Activated CD8-positive, alpha-beta memory T cell treated with anti-CD3 and anti-CD28 coated beads, Interleukin-2, amount 10 ng/mL, durations not matched to agents 7 days and 5 days (primary cell): ENCODE data around the gene RARS1. TPM values are rescaled to one million over a fixed set of nuclear protein-coding genes. Genes with fewer than 3 reads are reported as not detected.

Experiments
- ATAC-seq: fragments of 150-1000 bp; cut with Tn5 transposase; one replicate; pipeline ENCODE4 v1.10.0; 2021; ENCODE audit warnings: moderate library complexity
- CTCF ChIA-PET: fragments of 350-600 bp; sonication (Branson Sonifier 250); formaldehyde crosslinking; loops from one replicate; lab custom pipeline; 2021; ENCODE audit warnings: antibody characterized with exemption; lab: Charles Lee
- DNase-seq: peaks from one replicate; pipeline ENCODE4 v3.0.0-alpha.2; 2020
- H3K27ac Mint-ChIP-seq: one replicate; pipeline ENCODE4 v1.8.0; 2021; ENCODE audit warnings: mild to moderate bottlenecking, mixed read lengths
- H3K27me3 Mint-ChIP-seq: one replicate; pipeline ENCODE4 v1.8.0; 2021; ENCODE audit warnings: mixed read lengths
- H3K36me3 Mint-ChIP-seq: one replicate; pipeline ENCODE4 v1.8.0; 2021; ENCODE audit warnings: mild to moderate bottlenecking, mixed read lengths
- H3K4me1 Mint-ChIP-seq: one replicate; pipeline ENCODE4 v1.8.0; 2021; ENCODE audit warnings: mixed read lengths
- H3K4me3 Mint-ChIP-seq: one replicate; pipeline ENCODE4 v1.8.0; 2021; ENCODE audit warnings: mild to moderate bottlenecking, moderate library complexity, mixed read lengths
- H3K9me3 Mint-ChIP-seq: one replicate; pipeline ENCODE4 v1.8.0; 2022; ENCODE audit warnings: low read depth, mixed read lengths
- total RNA-seq, 2 experiments: library from RNA; stranded (reverse); gene quantifications; one replicate each; pipeline ENCODE4 v1.2.3, GENCODE V29; 2021

The RARS1 gene
- total RNA-seq, 2 experiments from 2014 or later = 64.4 to 81.5 TPM

GRCh38 chr5:168464641-168465040 is 21.6 kb upstream of the RARS1 start:
- DNase-seq (no peak), ATAC-seq (no peak)
- no peak overlapping the region for H3K4me3 Mint-ChIP-seq
- peaks cover 3% of the 10 kb centered on the region for H3K27me3 Mint-ChIP-seq
- peaks cover 2% of the 10 kb centered on the region for H3K4me1 Mint-ChIP-seq
- H3K36me3 Mint-ChIP-seq = no peaks in the 10 kb centered on the region
- H3K9me3 Mint-ChIP-seq = no peaks in the 10 kb centered on the region
- H3K27ac Mint-ChIP-seq = no peak overlapping the region
- CTCF ChIA-PET = no interaction called here

DNA sequence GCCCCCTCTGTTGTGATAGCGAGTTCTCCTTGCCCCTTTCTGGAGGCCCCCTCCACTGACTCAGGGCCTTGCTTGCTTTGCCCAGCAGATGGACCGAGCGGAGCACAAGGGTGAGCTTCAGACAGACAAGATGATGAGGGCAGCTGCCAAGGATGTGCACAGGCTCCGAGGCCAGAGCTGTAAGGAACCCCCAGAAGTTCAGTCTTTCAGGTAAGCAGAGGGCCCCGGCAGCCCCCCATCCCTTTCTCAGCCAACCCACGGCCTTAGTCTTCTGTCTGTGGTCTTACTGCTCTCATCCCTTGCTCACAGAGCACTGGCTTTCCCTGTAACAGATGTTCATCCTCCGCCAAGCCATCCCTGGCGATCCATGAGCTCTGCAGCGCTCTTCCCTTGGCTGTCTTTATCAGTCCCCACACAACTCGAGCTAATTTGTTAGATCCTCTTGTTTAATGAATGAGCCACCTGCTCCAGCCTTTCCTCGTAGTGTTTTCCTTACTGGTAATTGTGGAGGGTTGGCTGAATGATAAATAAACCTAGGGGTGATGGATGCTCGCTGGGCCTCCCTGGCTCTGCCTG is 18.4 kb upstream of the RARS1 start:
- H3K27ac Mint-ChIP-seq = no peak overlapping the region
- H3K4me1 Mint-ChIP-seq = peaks cover 2% of the 10 kb centered on the region
- CTCF ChIA-PET = no interaction called here
- no peak for DNase-seq
- no peaks in the 10 kb centered on the region for H3K36me3 Mint-ChIP-seq
- no peak for ATAC-seq
- no peak overlapping the region for H3K4me3 Mint-ChIP-seq
- H3K9me3 Mint-ChIP-seq = no peaks in the 10 kb centered on the region
- H3K27me3 Mint-ChIP-seq = peaks cover 11% of the 10 kb centered on the region

GRCh38 chr5:168468836-168469235 is 17.4 kb upstream of the RARS1 start:
- Mint-ChIP-seq H3K27me3 (peaks cover 13% of the 10 kb centered on the region), H3K27ac (no peak overlapping the region), H3K4me3 (no peak overlapping the region), H3K9me3 (no peaks in the 10 kb centered on the region), H3K4me1 (peaks cover 2% of the 10 kb centered on the region), H3K36me3 (no peaks in the 10 kb centered on the region)
- no peak for ATAC-seq
- DNase-seq = no peak
- CTCF ChIA-PET = no interaction called here

DNA sequence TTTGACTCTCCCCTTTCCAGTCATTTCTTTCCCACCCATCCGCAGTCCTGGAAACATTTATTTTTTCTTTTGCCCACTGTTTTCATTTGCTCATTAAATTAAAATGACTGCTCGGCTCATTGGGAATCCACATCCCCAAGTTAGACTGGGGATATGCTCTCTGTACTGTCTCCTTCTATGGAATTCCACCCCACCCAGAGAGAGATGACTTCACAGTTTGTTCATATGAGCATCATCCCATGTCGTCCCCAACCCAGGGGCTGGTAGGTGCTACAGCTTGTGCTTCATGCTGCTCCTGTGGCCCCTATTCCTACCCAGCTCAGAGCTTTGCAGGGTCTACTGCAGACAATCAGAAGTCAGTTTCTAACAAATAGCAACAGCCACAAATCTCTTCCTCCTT is 16.5 kb upstream of the RARS1 start:
- Mint-ChIP-seq H3K27me3 (peaks cover 11% of the 10 kb centered on the region), H3K27ac (no peak overlapping the region), H3K9me3 (no peaks in the 10 kb centered on the region)

DNA sequence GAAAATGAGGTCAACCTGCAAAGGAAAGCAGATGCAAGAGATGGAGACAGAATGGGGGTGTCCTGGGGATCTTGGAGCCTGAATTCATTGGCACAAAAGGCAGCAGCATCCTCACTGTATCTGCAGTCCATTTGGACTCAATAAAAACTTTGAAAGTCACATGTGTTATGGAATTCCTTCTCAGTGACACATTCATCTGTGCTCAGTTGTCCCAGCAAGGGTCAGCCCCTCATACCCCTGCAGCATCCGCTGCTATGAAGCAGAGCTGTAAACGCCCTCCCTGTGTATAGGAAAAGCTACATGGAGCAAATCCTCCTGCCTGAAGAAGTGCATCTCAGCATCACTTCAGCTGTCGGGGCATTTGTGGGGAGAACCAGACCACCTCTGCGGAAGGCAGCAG is 14.5 kb upstream of the RARS1 start:
- ATAC-seq = no peak
- Mint-ChIP-seq H3K27me3 (peaks cover 11% of the 10 kb centered on the region), H3K4me1 (no peaks in the 10 kb centered on the region), H3K4me3 (no peak overlapping the region), H3K27ac (no peak overlapping the region), H3K9me3 (no peaks in the 10 kb centered on the region), H3K36me3 (no peaks in the 10 kb centered on the region)
- CTCF ChIA-PET = no interaction called here
- DNase-seq = no peak

More for the DNA sequence above, 16.5 kb upstream of the RARS1 start:
- Mint-ChIP-seq H3K4me1 (no peaks in the 10 kb centered on the region), H3K36me3 (no peaks in the 10 kb centered on the region), H3K4me3 (no peak overlapping the region)
- no peak for ATAC-seq
- no peak for DNase-seq
- CTCF ChIA-PET = no interaction called here

GRCh38 chr5:168472329-168472728 is 13.9 kb upstream of the RARS1 start:
- no peaks in the 10 kb centered on the region for H3K9me3 Mint-ChIP-seq
- H3K4me3 Mint-ChIP-seq = no peak overlapping the region
- DNase-seq (no peak), ATAC-seq (no peak)
- CTCF ChIA-PET = no interaction called here
- no peaks in the 10 kb centered on the region for H3K36me3 Mint-ChIP-seq
- peaks cover 3% of the 10 kb centered on the region for H3K4me1 Mint-ChIP-seq
- no peak overlapping the region for H3K27ac Mint-ChIP-seq
- H3K27me3 Mint-ChIP-seq = peaks cover 11% of the 10 kb centered on the region

- H3K27me3 Mint-ChIP-seq = peaks cover 11% of the 10 kb centered on the region
- no peak overlapping the region for H3K4me3 Mint-ChIP-seq
- no peak for DNase-seq
- H3K27ac Mint-ChIP-seq = no peak overlapping the region
- peaks cover 7% of the 10 kb centered on the region for H3K4me1 Mint-ChIP-seq
- no peaks in the 10 kb centered on the region for H3K36me3 Mint-ChIP-seq
- ATAC-seq = no peak
- H3K9me3 Mint-ChIP-seq = no peaks in the 10 kb centered on the region
- CTCF ChIA-PET = no interaction called here
These were observed 12.0 kb upstream of the RARS1 start for GRCh38 chr5:168474319-168474718.

GRCh38 chr5:168477060-168477459 is 9.2 kb upstream of the RARS1 start:
- peaks cover 4% of the 10 kb centered on the region for H3K27me3 Mint-ChIP-seq
- no peaks in the 10 kb centered on the region for H3K36me3 Mint-ChIP-seq
- H3K27ac Mint-ChIP-seq = no peak overlapping the region
- ATAC-seq (no peak), DNase-seq (no peak)
- CTCF ChIA-PET = interaction anchor here (0.7 kb wide), 1 partner anchor 36 kb away, joined by 3 read pairs; no protein-coding TSS in a partner anchor
- H3K4me3 Mint-ChIP-seq = no peak overlapping the region
- H3K4me1 Mint-ChIP-seq = peaks cover 18% of the 10 kb centered on the region
- H3K9me3 Mint-ChIP-seq = no peaks in the 10 kb centered on the region

GRCh38 chr5:168479166-168479565 is 7.1 kb upstream of the RARS1 start:
- H3K4me1 Mint-ChIP-seq = peaks cover 27% of the 10 kb centered on the region
- H3K27ac Mint-ChIP-seq = no peak overlapping the region
- H3K36me3 Mint-ChIP-seq = no peaks in the 10 kb centered on the region
- no peak overlapping the region for H3K4me3 Mint-ChIP-seq
- H3K9me3 Mint-ChIP-seq = no peaks in the 10 kb centered on the region
- no peaks in the 10 kb centered on the region for H3K27me3 Mint-ChIP-seq
- CTCF ChIA-PET = no interaction called here
- no peak for ATAC-seq
- DNase-seq = no peak

DNA sequence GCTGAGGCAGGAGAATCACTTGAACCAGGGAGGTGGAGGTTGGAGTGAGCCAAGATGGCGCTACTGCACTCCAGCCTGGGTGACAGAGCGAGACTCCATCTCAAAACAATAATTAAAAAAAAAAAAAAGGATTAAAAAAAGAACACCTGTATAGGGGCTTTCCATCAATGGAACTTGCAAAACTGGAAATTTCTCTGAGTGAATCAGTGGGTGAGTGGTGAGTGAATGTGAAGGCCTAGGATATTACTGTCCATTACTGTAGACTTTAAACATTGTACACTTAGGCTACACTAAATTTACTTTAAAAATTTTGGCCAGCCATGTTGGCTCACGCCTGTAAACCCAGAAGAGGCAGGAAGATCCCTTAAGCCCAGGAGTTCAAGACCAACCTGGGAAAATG is 5.7 kb upstream of the RARS1 start:
- H3K27me3 Mint-ChIP-seq = no peaks in the 10 kb centered on the region
- H3K36me3 Mint-ChIP-seq = no peaks in the 10 kb centered on the region
- CTCF ChIA-PET = no interaction called here
- DNase-seq (no peak), ATAC-seq (no peak)
- H3K27ac Mint-ChIP-seq = no peak overlapping the region
- H3K9me3 Mint-ChIP-seq = no peaks in the 10 kb centered on the region
- peaks cover 33% of the 10 kb centered on the region for H3K4me1 Mint-ChIP-seq
- H3K4me3 Mint-ChIP-seq = no peak overlapping the region

DNA sequence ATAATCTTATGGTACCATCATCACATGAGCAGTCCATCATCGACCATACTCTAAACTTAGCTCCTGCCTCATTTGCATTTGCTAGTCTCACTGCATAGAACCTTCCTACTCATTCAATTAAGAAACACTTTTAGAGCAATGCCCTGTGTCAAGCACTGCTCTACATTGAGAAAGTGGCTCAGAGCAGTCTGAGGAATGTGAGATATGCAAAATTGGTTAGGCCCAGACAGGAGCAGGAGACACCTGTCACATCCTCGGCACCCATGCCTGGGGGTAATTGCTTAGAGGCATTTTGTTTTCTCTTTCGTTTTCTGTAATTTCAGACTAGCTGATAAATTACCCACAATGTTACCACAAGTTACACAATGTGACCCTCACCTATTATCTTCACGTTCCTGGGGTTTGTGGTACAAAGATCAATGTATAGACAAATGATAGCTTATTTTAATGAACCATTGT is 4.9 kb upstream of the RARS1 start:
- Mint-ChIP-seq H3K27me3 (no peaks in the 10 kb centered on the region), H3K4me3 (peak overlapping the region; percentile 45), H3K9me3 (no peaks in the 10 kb centered on the region), H3K4me1 (peaks cover 41% of the 10 kb centered on the region), H3K36me3 (peaks cover 1% of the 10 kb centered on the region), H3K27ac (peak overlapping the region; percentile 59)
- peak; percentile 61 for DNase-seq
- peak; percentile 54 for ATAC-seq
- CTCF ChIA-PET = no interaction called here

- Mint-ChIP-seq H3K27ac (no peak overlapping the region), H3K4me1 (peaks cover 44% of the 10 kb centered on the region), H3K4me3 (no peak overlapping the region), H3K36me3 (peaks cover 2% of the 10 kb centered on the region), H3K9me3 (no peaks in the 10 kb centered on the region), H3K27me3 (no peaks in the 10 kb centered on the region)
- no peak for ATAC-seq
- CTCF ChIA-PET = interaction anchor here (0.8 kb wide), 1 partner anchor 213 kb away, joined by 3 read pairs; no protein-coding TSS in a partner anchor
- no peak for DNase-seq
These were observed 3.9 kb upstream of the RARS1 start for GRCh38 chr5:168482361-168482760.

DNA sequence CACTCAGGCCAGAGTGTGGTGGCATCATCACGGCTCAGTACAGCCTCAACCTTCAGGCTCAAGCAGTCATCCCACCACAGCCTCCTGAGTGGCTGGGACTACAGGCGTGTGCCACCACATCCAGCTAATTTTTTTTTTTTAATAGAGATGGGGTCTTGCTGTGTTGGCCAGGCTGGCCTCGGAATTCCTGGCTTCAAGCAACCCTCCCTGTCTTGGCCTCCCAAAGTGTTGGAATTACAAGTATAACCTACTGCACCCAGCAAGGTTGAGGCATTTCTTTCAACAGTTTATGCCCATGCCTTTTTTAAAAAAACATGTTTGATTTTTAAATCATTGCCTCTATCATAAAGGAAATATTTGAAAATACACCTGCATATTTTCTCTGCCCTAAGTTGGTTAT is 2.8 kb downstream of the RARS1 start:
- ATAC-seq (no peak), DNase-seq (no peak)
- H3K4me3 Mint-ChIP-seq = no peak overlapping the region
- no peaks in the 10 kb centered on the region for H3K27me3 Mint-ChIP-seq
- no peaks in the 10 kb centered on the region for H3K9me3 Mint-ChIP-seq
- H3K27ac Mint-ChIP-seq = no peak overlapping the region
- H3K36me3 Mint-ChIP-seq = peaks cover 43% of the 10 kb centered on the region
- CTCF ChIA-PET = no interaction called here
- peaks cover 32% of the 10 kb centered on the region for H3K4me1 Mint-ChIP-seq

- no peaks in the 10 kb centered on the region for H3K27me3 Mint-ChIP-seq
- DNase-seq (no peak), ATAC-seq (no peak)
- H3K27ac Mint-ChIP-seq = no peak overlapping the region
- H3K4me1 Mint-ChIP-seq = peaks cover 6% of the 10 kb centered on the region
- CTCF ChIA-PET = no interaction called here
- peaks cover 65% of the 10 kb centered on the region for H3K36me3 Mint-ChIP-seq
- no peak overlapping the region for H3K4me3 Mint-ChIP-seq
- H3K9me3 Mint-ChIP-seq = no peaks in the 10 kb centered on the region
These were observed 7.8 kb downstream of the RARS1 start for GRCh38 chr5:168494057-168494555.
